Endothelial cell of umbilical vein (primary cell): ENCODE measurements around the gene RBMS1. TPM values are rescaled to one million over a fixed set of nuclear protein-coding genes. Genes with fewer than 3 reads are reported as not detected.

Experiments
- BruUV-seq: library from RNA; stranded (reverse); fragments of 400-500 nt; replicated peaks from 2 replicates; lab custom pipeline; 2021; lab: Mats Ljungman, UMichigan
- CTCF ChIA-PET: fragments of 300-600, 350-600 bp; sonication (Branson Sonifier 250); formaldehyde crosslinking; loops from one replicate; lab custom pipeline; 2021; ENCODE audit warnings: antibody characterized with exemption, inconsistent platforms; lab: Charles Lee
- POLR2A ChIA-PET: fragments of 300-600, 350-600 bp; sonication (Branson Sonifier 250); formaldehyde crosslinking; loops from one replicate; lab custom pipeline; 2021; ENCODE audit warnings: antibody characterized with exemption, inconsistent platforms; lab: Charles Lee
- DNase-seq: peaks from one replicate; pipeline ENCODE4 v3.0.0-alpha.2; 2011; ENCODE audit warnings: low read depth, low spot score
- FAIRE-seq: peaks from 2 replicates; lab custom pipeline; 2011; peaks lifted over from hg19 to GRCh38; lab: Jason Lieb, UNC
- H2AFZ ChIP-seq: 2 replicates; pipeline ENCODE4 v1.6.0; 2012; ENCODE audit warnings: low read depth, low read length, control low read depth, inconsistent platforms
- H3K27ac ChIP-seq: 2 replicates; pipeline ENCODE4 v1.5.1; 2011; ENCODE audit warnings: low read depth, mild to moderate bottlenecking, control low read depth, low read length, moderate library complexity; ENCODE audit not compliant: insufficient read depth
- H3K27me3 ChIP-seq, 2 experiments: 2 replicates each; pipeline versions ENCODE4 v1.6.0 to v1.6.1; 2011; ENCODE audit warnings: low read length in 2 of 2, mixed read lengths in 1 of 2; ENCODE audit not compliant: control insufficient read depth in 2 of 2, insufficient read depth in 2 of 2
- H3K36me3 ChIP-seq, 2 experiments: 2 replicates in 1 of 2; 3 replicates in 1 of 2; pipeline ENCODE4 v1.5.1; 2011; ENCODE audit warnings: low read length in 2 of 2, mild to moderate bottlenecking in 1 of 2, moderate library complexity in 1 of 2; ENCODE audit not compliant: control insufficient read depth in 2 of 2, insufficient read depth in 2 of 2; ENCODE audit errors: extremely low read depth in 1 of 2
- H3K4me1 ChIP-seq: 3 replicates; pipeline ENCODE4 v1.5.1; 2011; ENCODE audit warnings: mild to moderate bottlenecking, low read length; ENCODE audit not compliant: control insufficient read depth, insufficient read depth; ENCODE audit errors: extremely low read depth
- H3K4me2 ChIP-seq: 2 replicates; pipeline ENCODE4 v1.6.1; 2011; ENCODE audit warnings: low read length, control low read depth, mixed read lengths; ENCODE audit not compliant: insufficient read depth
- H3K4me3 ChIP-seq, 3 experiments: fragments of 200-600 bp in 1 of 3; sonication (generic), shearing (Covaris generic) in 1 of 3; replicated peaks in 1 of 3; 2 replicates each; pipeline ENCODE4 v1.5.1; 2011 to 2016; ENCODE audit warnings: control low read depth in 3 of 3, low read length in 3 of 3, mild to moderate bottlenecking in 2 of 3, inconsistent platforms in 1 of 3, low read depth in 1 of 3, moderate library complexity in 1 of 3; ENCODE audit not compliant: insufficient read depth in 1 of 3
- H3K79me2 ChIP-seq: 2 replicates; pipeline ENCODE4 v1.6.0; 2012; ENCODE audit warnings: low read length, inconsistent platforms; ENCODE audit not compliant: control insufficient read depth, insufficient read depth
- H3K9ac ChIP-seq: replicated peaks from 2 replicates; pipeline ENCODE3; 2011; ENCODE audit warnings: low read length, control low read depth; ENCODE audit not compliant: insufficient read depth; ENCODE audit errors: extremely low read depth
- H3K9me1 ChIP-seq: replicated peaks from 3 replicates; pipeline ENCODE4 v1.6.0; 2011; ENCODE audit warnings: mild to moderate bottlenecking, low read length; ENCODE audit not compliant: control insufficient read depth, insufficient read depth; ENCODE audit errors: extremely low read depth
- H3K9me3 ChIP-seq: replicated peaks from 2 replicates; pipeline ENCODE4 v1.5.1; 2012; ENCODE audit warnings: low read length, inconsistent platforms; ENCODE audit not compliant: control insufficient read depth, insufficient read depth
- H4K20me1 ChIP-seq: replicated peaks from 2 replicates; pipeline ENCODE3; 2011; ENCODE audit warnings: mild to moderate bottlenecking, low read length; ENCODE audit not compliant: control insufficient read depth, insufficient read depth; ENCODE audit errors: extremely low read depth
- EZH2 ChIP-seq: IDR thresholded peaks from 2 replicates; pipeline ENCODE4 v1.6.1; 2012; ENCODE audit warnings: borderline replicate concordance, low read depth, mild to moderate bottlenecking, moderate library complexity, low read length, inconsistent platforms; ENCODE audit not compliant: severe bottlenecking
- FOS ChIP-seq: IDR thresholded peaks from 2 replicates; pipeline ENCODE4 v1.6.1; 2011; ENCODE audit warnings: mild to moderate bottlenecking, low read length, moderate library complexity, borderline replicate concordance; ENCODE audit not compliant: insufficient read depth
- GATA2 ChIP-seq: IDR thresholded peaks from 2 replicates; pipeline ENCODE4 v1.7.0; 2011; ENCODE audit warnings: low read depth, mild to moderate bottlenecking, moderate library complexity, mixed read lengths, low read length; ENCODE audit not compliant: insufficient read length, insufficient read depth
- JUN ChIP-seq: IDR thresholded peaks from 2 replicates; pipeline ENCODE4 v1.6.1; 2011; ENCODE audit warnings: borderline replicate concordance, low read depth; ENCODE audit not compliant: insufficient read length, insufficient read depth
- MYC ChIP-seq: IDR thresholded peaks from one replicate; pipeline ENCODE4 v1.6.1; 2011; ENCODE audit warnings: mild to moderate bottlenecking, low read depth, low read length
- POLR2A ChIP-seq: IDR thresholded peaks from 2 replicates; pipeline ENCODE4 v1.6.1; 2012; ENCODE audit warnings: low read depth, mild to moderate bottlenecking, control low read depth, low read length
- POLR2AphosphoS5 ChIP-seq: IDR thresholded peaks from 2 replicates; pipeline ENCODE4 v1.6.1; 2012; ENCODE audit warnings: low read depth, mild to moderate bottlenecking, control low read depth, low read length, moderate library complexity; ENCODE audit not compliant: insufficient read depth
- dilution Hi-C: fragments of 300-500 bp; cut with MboI; formaldehyde crosslinking; loops from one replicate; pipeline ENCODE4 v1.15.0; 2019; ENCODE audit warnings: low sequenced_read_pairs; ENCODE audit not compliant: extremely low pct_ligation_motif_present
- intact Hi-C: fragments of 100-400 bp; cut with micrococcal nuclease; formaldehyde crosslinking; loops from one replicate; pipeline ENCODE4 v1.10.0; 2022
- polyA plus RNA-seq, 4 experiments: library from polyadenylated mRNA; depleted of rRNA in 3 of 4; stranded (reverse) in 3 of 4; unstranded in 1 of 4; fragments of >200 nt; gene quantifications; 2 replicates each; pipeline versions ENCODE4 v1.2.1 to v1.2.3, GENCODE V29; 2011 to 2012; ENCODE audit warnings: missing spikeins in 1 of 4
- total RNA-seq: library from RNA; stranded (reverse); gene quantifications from 2 replicates; pipeline ENCODE4 v1.2.3, GENCODE V29; 2021
- TF ChIP-seq, protein P1 (sequence below): IDR thresholded peaks from 2 replicates; pipeline ENCODE4 v1.6.1; 2011; ENCODE audit not compliant: insufficient read depth, insufficient read length
- TF ChIP-seq, protein P2 (sequence below), 2 donors: IDR thresholded peaks; 1 replicate in 1 of 2; 2 replicates in 1 of 2; pipeline ENCODE4 v1.5.1; 2011; ENCODE audit warnings: low read length in 2 of 2, mild to moderate bottlenecking in 2 of 2, moderate library complexity in 2 of 2, control low read depth in 1 of 2, inconsistent platforms in 1 of 2, low read depth in 1 of 2; ENCODE audit not compliant: insufficient read depth in 1 of 2; ENCODE audit errors: extremely low read depth in 1 of 2

Gene RBMS1
- total and polyA plus RNA-seq, 2 donors (not counting 3 experiments of a cell fraction or from before 2014, with no cell fraction given), result 60.0 to 93.3 TPM

DNA sequence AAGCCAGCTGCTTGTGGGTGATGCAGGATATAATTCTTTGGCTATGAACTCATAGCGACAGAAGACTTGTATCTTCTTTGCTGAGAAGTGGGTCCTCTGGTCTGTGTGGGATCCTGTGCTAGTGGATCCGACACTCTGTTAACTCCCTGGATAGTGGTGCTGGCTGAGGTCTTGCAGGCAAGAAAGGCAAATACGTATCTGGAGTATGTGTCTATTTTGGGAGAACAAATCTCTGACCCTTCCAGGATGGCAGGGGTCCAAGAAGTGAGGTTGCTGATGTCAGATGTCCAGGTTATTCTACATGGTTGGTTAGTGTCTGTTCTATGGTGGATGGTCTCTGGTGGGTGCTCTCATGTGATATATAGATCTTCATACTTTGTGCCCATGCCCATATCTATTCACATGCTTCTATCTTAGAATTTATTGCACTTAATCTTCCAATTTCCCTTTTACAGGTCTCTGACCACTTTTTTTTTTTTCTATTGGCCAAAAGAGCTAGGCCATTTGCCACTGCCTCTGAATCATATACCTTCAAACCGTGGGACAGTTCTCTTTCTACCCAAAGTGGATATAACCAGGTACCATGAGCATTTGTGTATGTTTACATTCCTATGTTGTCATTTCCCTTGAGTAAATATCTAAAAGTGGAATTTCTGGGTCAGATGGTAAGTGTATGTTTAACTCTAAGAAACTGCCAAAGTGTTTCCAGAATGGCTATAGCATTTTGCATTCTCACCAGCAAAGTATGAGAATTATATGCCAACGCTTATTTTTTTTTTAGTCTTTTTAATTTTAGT lies 45.1 kb upstream of the RBMS1 start:
- dilution Hi-C loops (no loop called here), intact Hi-C loops (no loop called here)
- FAIRE-seq (no peak), DNase-seq (no peak)
- Histone ChIP-seq H4K20me1 (no peaks in the 10 kb centered on the region), H3K4me2 (no peak overlapping the region), H3K36me3 (no peaks in the 10 kb centered on the region), H3K9ac (no peak overlapping the region), H2AFZ (no peak overlapping the region), H3K4me3 (no peak overlapping the region), H3K9me1 (no peaks in the 10 kb centered on the region), H3K79me2 (no peaks in the 10 kb centered on the region), H3K27me3 (no peaks in the 10 kb centered on the region), H3K4me1 (no peaks in the 10 kb centered on the region), H3K27ac (no peak overlapping the region), H3K9me3 (no peaks in the 10 kb centered on the region)
- TF ChIP-seq MYC (no peak), GATA2 (no peak)
- ChIA-PET POLR2A (no interaction called here), CTCF (interaction anchor here (2.5 kb wide), 1 partner anchor 11 kb away, joined by 5 read pairs; no protein-coding TSS in a partner anchor)
- no TSS peak for BruUV-seq

DNA sequence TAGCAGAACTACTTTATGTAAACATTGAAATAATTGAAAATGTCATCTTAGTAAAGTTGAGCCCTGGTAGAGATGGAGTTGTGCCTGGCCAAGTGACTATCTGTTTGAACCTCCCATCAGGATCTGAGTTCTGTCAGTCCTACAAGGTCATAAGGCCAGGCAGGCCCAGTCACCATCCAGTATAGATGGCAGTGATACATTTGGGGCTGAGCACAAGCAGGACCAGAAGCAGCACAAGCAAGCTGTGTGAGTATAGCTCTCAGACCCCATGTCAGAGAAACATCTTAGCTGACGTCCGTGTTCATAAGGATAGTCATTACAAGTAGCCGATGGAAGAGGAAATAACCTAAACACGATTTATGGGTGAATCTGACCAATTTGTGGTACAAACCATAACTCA lies 44.5 kb upstream of the RBMS1 start:
- no peaks in the 10 kb centered on the region for H3K9me1 ChIP-seq
- H3K4me1 ChIP-seq, result no peaks in the 10 kb centered on the region
- dilution Hi-C loops, result no loop called here
- intact Hi-C loops, result no loop called here
- FAIRE-seq (no peak), DNase-seq (no peak)
- no peak overlapping the region for H3K4me3 ChIP-seq
- no peaks in the 10 kb centered on the region for H3K9me3 ChIP-seq
- H3K27ac ChIP-seq, result no peak overlapping the region
- no peaks in the 10 kb centered on the region for H3K36me3 ChIP-seq
- H3K79me2 ChIP-seq, result no peaks in the 10 kb centered on the region
- ChIA-PET POLR2A (no interaction called here), CTCF (no interaction called here)
- H3K9ac ChIP-seq, result no peak overlapping the region
- TF ChIP-seq, protein P1, sequence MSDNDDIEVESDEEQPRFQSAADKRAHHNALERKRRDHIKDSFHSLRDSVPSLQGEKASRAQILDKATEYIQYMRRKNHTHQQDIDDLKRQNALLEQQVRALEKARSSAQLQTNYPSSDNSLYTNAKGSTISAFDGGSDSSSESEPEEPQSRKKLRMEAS, result no peak
- no peak for TF ChIP-seq EZH2
- no peak for TF ChIP-seq GATA2
- TF ChIP-seq MYC, result no peak
- no peak for TF ChIP-seq JUN
- no peak for TF ChIP-seq FOS
- TF ChIP-seq, protein P2, sequence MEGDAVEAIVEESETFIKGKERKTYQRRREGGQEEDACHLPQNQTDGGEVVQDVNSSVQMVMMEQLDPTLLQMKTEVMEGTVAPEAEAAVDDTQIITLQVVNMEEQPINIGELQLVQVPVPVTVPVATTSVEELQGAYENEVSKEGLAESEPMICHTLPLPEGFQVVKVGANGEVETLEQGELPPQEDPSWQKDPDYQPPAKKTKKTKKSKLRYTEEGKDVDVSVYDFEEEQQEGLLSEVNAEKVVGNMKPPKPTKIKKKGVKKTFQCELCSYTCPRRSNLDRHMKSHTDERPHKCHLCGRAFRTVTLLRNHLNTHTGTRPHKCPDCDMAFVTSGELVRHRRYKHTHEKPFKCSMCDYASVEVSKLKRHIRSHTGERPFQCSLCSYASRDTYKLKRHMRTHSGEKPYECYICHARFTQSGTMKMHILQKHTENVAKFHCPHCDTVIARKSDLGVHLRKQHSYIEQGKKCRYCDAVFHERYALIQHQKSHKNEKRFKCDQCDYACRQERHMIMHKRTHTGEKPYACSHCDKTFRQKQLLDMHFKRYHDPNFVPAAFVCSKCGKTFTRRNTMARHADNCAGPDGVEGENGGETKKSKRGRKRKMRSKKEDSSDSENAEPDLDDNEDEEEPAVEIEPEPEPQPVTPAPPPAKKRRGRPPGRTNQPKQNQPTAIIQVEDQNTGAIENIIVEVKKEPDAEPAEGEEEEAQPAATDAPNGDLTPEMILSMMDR (IDR thresholded peaks at IDR 0.05; ENCODE audit: extremely low read depth in 1 of 2, insufficient read depth in 1 of 2, low read depth in 1 of 2, low read length in 2 of 2), result no peak
- TF ChIP-seq POLR2A, result no peak
- no peak for TF ChIP-seq POLR2AphosphoS5
- H3K4me2 ChIP-seq, result no peak overlapping the region
- no peaks in the 10 kb centered on the region for H4K20me1 ChIP-seq
- no peaks in the 10 kb centered on the region for H3K27me3 ChIP-seq
- BruUV-seq, result no TSS peak
- H2AFZ ChIP-seq, result no peak overlapping the region
